GM21825 (cell line): Measurements from ENCODE around the gene LSP1.
"Not testable (repeated sequence)": the region's sequence is repeated elsewhere in the genome, so short reads cannot be mapped to it uniquely, and the experiment has no call there.

ENCODE experiments used
- ATAC-seq: cut with Tn5 transposase; IDR thresholded peaks from one replicate; pipeline ENCODE4 v1.9.1; 2021; ENCODE audit warnings: mild to moderate bottlenecking, moderate library complexity; ENCODE audit not compliant: unreplicated experiment

The LSP1 gene

DNA sequence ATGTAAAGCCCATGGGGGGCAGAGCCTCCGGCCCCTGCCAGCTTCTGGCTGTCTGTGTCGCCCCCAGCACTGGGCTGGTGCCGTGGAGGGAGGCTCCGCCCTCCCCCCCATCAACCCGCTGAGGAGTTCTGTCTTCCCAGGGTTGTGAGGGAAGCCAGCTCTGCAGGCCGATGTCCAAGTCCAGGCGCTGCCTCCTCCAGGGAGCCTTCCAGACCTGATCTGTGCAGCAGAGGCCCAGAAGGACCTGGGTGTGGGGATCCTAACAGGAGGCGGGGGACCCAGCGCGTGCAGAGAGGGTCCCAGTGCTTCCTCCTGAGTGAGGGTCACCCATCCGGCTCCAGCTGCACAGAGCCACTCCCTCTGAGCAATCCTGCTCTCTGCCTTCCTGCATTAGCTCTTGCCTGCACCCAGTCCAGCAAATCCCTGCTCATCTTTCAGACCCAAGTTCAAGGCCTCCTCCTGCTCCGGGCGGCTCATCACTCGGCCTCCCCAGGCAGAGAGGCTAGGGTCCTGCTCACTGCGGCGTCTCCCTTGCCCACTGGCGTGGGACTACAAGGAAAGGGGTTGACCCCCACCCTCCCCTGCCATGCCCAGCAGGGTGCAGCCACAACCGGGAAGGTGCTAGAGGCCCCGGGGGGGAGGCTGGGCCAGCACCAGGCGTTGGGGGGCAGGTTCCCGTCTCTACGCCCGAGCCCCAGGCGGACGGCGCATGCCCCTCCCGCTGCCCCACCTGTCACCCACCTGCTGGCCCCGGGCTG, 22.4 kb downstream of the LSP1 start:
- no peak for ATAC-seq

DNA sequence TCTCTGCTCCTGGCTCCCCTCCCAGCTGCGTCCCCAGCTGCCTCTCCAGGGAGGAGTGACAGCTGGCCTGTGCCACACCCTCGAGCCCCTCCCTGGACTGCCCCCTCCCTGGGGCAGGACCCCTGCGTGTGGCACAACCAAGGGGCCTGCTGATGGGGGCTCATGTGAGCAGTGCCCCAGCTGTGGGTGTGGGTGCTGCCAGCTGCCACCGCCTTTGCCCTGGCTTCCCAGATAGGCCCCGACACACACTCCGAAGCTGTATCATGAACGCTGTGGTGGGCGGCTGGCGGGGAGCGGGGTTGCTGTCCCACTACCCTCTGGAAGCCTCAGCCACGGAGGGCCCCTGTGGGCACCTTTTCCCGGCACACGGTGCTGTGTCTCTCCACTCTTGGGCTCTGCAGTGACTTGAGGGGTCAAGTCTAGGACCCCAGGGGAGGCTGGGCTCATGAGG, 23.0 kb downstream of the LSP1 start:
- ATAC-seq = not testable (repeated sequence)

DNA sequence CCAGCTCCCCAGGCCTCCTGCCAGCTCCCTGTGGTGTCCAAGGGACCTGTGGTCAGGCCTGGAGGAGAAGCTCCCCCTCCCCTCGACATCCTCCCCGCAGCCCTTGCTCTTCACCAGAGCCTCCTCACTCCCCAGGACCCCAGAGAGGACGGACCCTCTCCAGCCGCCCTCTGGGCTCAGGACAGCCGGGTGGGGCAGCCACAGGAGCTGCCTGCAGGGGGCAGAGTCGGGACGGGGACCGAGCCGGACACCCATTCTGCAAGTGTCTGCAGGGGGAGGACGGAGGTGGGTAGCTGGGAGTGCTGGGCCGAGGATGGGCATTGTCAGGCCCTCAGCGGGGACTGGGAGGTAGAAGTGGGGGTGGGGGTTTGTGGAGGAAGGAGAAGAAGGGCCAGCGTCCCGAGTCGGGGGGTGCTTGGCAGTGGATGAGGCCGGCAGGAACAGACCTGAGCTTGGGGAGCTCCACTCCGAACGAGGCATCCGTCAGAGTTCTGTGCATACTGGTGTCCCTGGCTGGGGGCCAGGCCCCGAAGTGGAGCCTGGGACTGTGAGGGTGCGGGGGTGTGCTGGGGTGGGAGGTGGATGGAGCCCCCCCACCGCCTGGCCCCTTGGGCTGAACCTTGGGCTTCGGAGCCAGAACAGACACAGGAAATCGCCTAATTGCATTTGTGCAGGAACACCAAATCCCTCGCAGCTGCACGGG, 23.6 kb downstream of the LSP1 start:
- no peak for ATAC-seq

- ATAC-seq = no peak
Measured at GRCh38 chr11:1877211-1878136, 24.6 kb downstream of the LSP1 start.

- ATAC-seq = no peak
Measured at GRCh38 chr11:1878137-1879031, 25.5 kb downstream of the LSP1 start.

DNA sequence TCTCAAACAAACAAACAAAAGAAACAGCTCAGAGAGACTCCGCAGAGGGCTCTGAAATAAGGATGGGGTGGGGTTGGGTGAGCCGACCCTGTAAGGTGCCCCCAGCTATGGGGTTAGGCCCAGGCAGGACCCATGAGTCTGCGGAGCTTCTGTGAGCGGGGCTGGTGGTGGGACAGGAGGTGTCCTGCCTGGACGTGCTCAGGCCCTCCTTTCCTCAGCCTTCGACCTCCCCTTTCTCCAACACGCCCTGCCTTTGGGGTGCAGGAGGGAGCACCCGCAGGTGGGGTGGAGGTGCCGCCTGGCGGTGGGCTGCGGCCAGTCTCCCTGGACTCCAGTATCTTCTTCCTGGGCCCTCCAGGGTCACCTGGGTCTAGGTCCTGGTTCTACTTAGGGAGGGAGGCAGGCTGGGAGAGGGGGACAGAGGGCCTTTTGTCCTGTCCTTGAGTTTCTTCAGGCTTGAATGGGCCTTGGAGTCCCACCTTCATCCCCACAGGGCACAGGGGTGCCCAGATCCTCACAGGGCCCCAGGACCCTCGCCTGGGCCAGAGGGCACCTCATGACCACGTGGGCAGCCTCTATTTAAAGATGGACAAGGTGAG, 26.6 kb downstream of the LSP1 start:
- no peak for ATAC-seq

GRCh38 chr11:1879941-1880720, 27.2 kb downstream of the LSP1 start:
- ATAC-seq = no peak

GRCh38 chr11:1880746-1881441, 28.0 kb downstream of the LSP1 start:
- no peak for ATAC-seq

GRCh38 chr11:1881442-1882264, 28.8 kb downstream of the LSP1 start:
- ATAC-seq = no peak

GRCh38 chr11:1882265-1883238, 29.7 kb downstream of the LSP1 start:
- no peak for ATAC-seq

- no peak for ATAC-seq
Measured at GRCh38 chr11:1883346-1884302, 30.7 kb downstream of the LSP1 start.

DNA sequence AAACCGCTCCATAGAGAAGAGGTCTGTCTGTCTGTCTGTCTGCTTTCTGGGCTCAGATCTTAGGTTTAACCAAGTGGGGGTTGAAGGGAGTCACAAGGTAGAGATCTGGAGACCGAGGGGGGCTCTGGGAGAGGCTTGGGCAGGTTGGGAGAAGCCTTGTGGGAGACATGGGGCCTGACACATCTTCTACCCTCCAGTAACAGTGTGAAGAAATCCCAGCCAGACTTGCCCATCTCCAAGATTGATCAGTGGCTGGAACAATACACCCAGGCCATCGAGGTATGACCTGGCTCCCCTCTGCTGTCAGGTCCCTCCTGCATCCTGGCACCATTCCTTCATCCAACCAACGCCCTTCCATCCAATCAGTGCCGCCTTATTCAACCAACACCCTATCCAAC, 31.4 kb downstream of the LSP1 start:
- no peak for ATAC-seq

DNA sequence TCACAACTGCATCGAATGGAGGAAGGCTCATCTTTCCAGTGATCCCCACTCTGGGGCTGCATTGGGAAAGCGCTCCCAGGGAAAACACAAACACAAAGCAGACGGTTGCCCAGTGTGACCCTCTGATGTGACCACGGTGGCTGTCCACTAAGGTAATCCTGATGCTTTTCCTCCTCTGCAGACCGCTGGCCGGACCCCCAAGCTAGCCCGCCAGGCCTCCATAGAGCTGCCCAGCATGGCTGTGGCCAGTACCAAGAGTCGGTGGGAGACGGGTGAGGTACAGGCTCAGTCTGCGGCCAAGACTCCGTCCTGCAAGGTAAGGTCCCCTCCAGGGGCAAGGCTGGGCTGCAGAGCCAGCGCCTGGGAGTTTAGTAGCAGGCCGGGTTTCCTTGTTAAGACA, 33.7 kb downstream of the LSP1 start:
- ATAC-seq = not testable (repeated sequence)

GRCh38 chr11:1887451-1888346, 34.8 kb downstream of the LSP1 start:
- no peak for ATAC-seq
